Measurements from ENCODE around the gene BCAS3.

Gene BCAS3

GRCh38 chr17:61330174-61331150, 652.8 kb downstream of the BCAS3 start:
- TF ChIP-seq POLR2A (IDR thresholded peaks at IDR 0.05; ENCODE audit: low read length) (no peak), GATA1 (IDR thresholded peaks at IDR 0.05; ENCODE audit: low read depth, low read length) (no peak)
- DNase-seq: no peak

DNA sequence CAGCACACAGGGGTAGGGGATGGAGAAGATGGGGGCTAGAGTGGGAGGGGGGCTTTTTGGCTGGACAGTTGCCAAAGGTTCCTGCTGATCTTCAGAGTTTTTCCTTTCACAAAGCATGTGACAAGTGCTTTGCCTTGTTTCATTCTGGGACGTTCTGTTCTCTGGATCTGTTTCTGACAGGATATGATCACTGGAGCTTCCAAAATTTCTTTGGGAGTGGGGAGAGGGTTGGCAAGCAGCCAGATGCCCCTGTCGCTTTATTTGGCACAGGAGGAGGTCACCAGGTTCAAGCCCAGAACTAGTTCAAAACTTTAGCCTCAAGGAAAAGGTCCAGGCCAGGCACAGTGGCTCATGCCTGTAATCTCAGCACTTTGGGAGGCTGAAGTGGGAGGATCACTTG, 653.5 kb downstream of the BCAS3 start:
- DNase-seq: no peak
- TF ChIP-seq POLR2A (IDR thresholded peaks at IDR 0.05; ENCODE audit: low read length) (no peak), GATA1 (IDR thresholded peaks at IDR 0.05; ENCODE audit: low read depth, low read length) (no peak)

- no peak for DNase-seq
- TF ChIP-seq GATA1 (IDR thresholded peaks at IDR 0.05; ENCODE audit: low read depth, low read length): no peak
- no peak for TF ChIP-seq POLR2A (IDR thresholded peaks at IDR 0.05; ENCODE audit: low read length)
Observed at GRCh38 chr17:61331886-61332285, 654.2 kb downstream of the BCAS3 start.

DNA sequence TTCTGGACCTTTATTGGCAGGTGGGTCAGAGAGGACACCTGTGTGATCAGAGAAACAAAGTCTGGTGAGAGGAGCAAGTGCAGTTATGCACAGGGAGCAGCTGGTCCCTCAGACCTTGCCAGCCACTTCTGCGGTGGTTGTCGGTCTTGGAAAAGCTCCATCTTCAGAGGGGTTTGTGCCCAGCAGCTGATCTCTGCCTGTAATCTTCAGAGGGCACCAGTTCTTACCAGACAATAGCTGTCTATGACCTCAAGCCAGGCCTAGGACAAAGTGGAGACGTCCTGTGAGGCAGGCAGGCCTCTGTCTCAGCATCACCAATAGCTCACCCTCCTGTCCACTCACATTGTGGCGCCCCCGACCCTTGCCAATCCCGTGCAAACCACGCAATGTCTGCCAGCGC, 655.5 kb downstream of the BCAS3 start:
- DNase-seq: no peak
- no peak for TF ChIP-seq POLR2A (IDR thresholded peaks at IDR 0.05; ENCODE audit: low read length)
- no peak for TF ChIP-seq GATA1 (IDR thresholded peaks at IDR 0.05; ENCODE audit: low read depth, low read length)

DNA sequence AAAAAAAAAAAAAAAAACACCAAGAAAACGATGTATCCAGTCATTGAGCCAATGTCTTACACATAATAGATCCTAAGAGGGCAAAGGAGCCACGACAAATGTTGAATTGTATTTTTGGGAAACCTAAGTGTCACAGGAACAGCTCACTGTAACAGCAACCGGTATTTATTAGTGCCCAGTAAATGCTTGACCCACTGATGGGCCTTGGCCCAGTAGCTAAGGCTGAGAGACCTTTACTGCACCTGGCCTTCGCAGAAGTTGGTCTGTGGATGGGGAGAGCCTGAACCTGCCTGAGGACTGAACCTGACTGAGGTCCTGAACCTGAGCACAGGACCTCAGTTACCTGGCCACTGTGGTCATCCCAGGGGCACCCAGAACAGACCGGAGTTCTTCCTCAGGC, 657.0 kb downstream of the BCAS3 start:
- TF ChIP-seq GATA1 (IDR thresholded peaks at IDR 0.05; ENCODE audit: low read depth, low read length) (no peak), POLR2A (IDR thresholded peaks at IDR 0.05; ENCODE audit: low read length) (no peak)
- DNase-seq: no peak

- DNase-seq: no peak
- TF ChIP-seq POLR2A (IDR thresholded peaks at IDR 0.05; ENCODE audit: low read length): no peak
- no peak for TF ChIP-seq GATA1 (IDR thresholded peaks at IDR 0.05; ENCODE audit: low read depth, low read length)
Observed at GRCh38 chr17:61335105-61335844, 657.6 kb downstream of the BCAS3 start.

DNA sequence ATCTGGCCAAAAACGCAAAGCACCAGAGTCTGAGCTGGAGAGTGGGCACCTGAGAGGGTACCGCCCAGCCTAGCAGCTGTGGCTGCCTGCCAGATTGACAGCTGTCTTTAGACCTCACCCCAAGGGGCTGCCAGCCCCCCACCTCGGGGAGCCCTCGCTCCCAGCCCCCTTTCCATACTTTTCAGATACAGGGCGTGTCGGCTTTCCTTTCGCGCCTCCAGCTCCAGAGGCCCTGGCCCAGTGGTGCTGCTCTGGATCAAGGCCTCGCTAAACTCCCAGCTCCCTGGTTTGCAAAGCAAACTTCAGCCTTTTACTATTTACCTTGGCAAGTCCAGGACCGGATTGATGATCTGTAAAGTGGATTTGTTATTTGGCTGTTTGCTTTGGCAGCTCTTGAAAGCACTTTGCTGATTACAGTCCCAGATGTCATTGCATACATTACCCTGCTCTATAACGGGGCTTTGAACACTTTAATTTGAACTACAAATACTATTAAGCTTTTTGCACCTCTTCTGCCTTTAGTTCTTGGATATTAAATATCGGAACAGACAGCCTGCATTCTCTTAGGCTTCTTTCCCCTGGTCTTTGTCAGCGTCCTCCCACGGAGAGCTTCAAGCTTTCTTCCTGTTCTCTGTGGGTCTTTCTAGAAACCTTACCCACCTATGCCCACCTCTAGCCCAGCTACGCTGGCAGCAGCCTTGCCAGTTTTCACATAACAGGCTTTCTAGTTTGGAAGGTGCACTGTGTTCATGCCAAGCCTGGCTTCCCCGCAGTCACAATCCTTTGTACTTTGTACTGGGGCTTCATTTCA, 658.4 kb downstream of the BCAS3 start:
- DNase-seq: no peak
- TF ChIP-seq POLR2A (IDR thresholded peaks at IDR 0.05; ENCODE audit: low read length) (no peak), GATA1 (IDR thresholded peaks at IDR 0.05; ENCODE audit: low read depth, low read length) (no peak)

- no peak for DNase-seq
- no peak for TF ChIP-seq GATA1 (IDR thresholded peaks at IDR 0.05; ENCODE audit: low read depth, low read length)
- no peak for TF ChIP-seq POLR2A (IDR thresholded peaks at IDR 0.05; ENCODE audit: low read length)
Observed at GRCh38 chr17:61337290-61337689, 659.6 kb downstream of the BCAS3 start.

GRCh38 chr17:61338000-61338798, 660.5 kb downstream of the BCAS3 start:
- TF ChIP-seq GATA1 (IDR thresholded peaks at IDR 0.05; ENCODE audit: low read depth, low read length) (no peak), POLR2A (IDR thresholded peaks at IDR 0.05; ENCODE audit: low read length) (no peak)
- DNase-seq: no peak

DNA sequence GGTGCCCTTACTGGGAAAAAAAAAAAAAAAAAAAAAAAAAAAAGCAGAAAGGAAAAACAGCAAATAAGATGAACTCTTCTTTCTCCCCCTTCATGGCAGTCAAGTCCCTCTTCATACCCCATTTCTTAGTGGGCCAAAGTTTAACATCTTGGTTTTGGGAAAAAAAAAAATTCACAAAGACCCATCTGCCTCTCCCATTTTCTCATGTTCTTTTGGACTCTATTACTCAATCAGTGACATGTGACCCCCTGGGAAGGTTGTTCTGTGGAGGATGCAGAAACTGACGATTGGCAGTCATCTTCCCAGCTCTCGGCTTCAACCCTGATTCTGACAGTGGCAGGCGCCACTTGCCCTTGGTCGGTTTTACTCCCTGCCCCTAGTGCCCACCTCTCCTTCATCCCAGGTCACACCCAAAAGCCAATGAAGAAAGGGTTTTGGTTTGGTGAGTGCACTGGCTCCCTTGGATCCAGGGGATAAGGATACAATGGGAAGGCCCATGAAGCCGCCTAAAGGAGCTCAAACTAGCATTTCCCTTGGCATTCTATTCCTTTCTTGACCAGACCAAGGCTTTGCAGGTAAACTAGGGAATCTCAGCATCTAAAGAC, 661.3 kb downstream of the BCAS3 start:
- TF ChIP-seq POLR2A (IDR thresholded peaks at IDR 0.05; ENCODE audit: low read length): no peak
- no peak for TF ChIP-seq GATA1 (IDR thresholded peaks at IDR 0.05; ENCODE audit: low read depth, low read length)

GRCh38 chr17:61340431-61341209, 663.0 kb downstream of the BCAS3 start:
- no peak for DNase-seq
- TF ChIP-seq GATA1 (IDR thresholded peaks at IDR 0.05; ENCODE audit: low read depth, low read length) (no peak), POLR2A (IDR thresholded peaks at IDR 0.05; ENCODE audit: low read length) (no peak)

More for the DNA sequence above, 661.3 kb downstream of the BCAS3 start:
- no peak for DNase-seq

GRCh38 chr17:61343576-61343975, 665.9 kb downstream of the BCAS3 start:
- no peak for DNase-seq
- TF ChIP-seq POLR2A (IDR thresholded peaks at IDR 0.05; ENCODE audit: low read length) (no peak), GATA1 (IDR thresholded peaks at IDR 0.05; ENCODE audit: low read depth, low read length) (no peak)

Data from erythroblast (primary cell).